A673 (cell line): ENCODE data around the gene THSD8. TPM values are rescaled to one million over a fixed set of nuclear protein-coding genes. Genes with fewer than 3 reads are reported as not detected.

Experiments
- BruUV-seq: library from RNA; stranded (reverse); fragments of 400-500 nt; replicated peaks from 2 replicates; lab custom pipeline; 2021; lab: Mats Ljungman, UMichigan
- CTCF ChIA-PET: fragments of 300-600 bp; sonication (Branson Sonifier 250); formaldehyde crosslinking; loops from one replicate; lab custom pipeline; 2022; ENCODE audit warnings: antibody characterized with exemption; lab: Charles Lee
- POLR2A ChIA-PET: fragments of 300-600 bp; sonication (Branson Sonifier 250); formaldehyde crosslinking; loops from one replicate; lab custom pipeline; 2022; ENCODE audit warnings: antibody characterized with exemption; ENCODE audit not compliant: low non-redundant PET; lab: Charles Lee
- DNase-seq: peaks from one replicate; pipeline ENCODE4 v3.0.0-alpha.2; 2015; ENCODE audit warnings: low spot score
- H3K27ac ChIP-seq: fragments of 200-600 bp; sonication (generic); 2 replicates; pipeline ENCODE4 v1.5.1; 2016; ENCODE audit warnings: mixed run types, low read depth, mild to moderate bottlenecking, mixed read lengths, antibody characterized with exemption, low read length; ENCODE audit not compliant: poor library complexity, severe bottlenecking
- H3K27me3 ChIP-seq: fragments of 200-600 bp; sonication (generic); replicated peaks from 2 replicates; pipeline ENCODE4 v1.6.1; 2017; ENCODE audit warnings: mixed run types, low read depth, mild to moderate bottlenecking, mixed read lengths, antibody characterized with exemption, low read length; ENCODE audit not compliant: insufficient read depth, poor library complexity
- H3K36me3 ChIP-seq: fragments of 200-600 bp; sonication (generic); 2 replicates; pipeline ENCODE4 v1.6.1; 2016; ENCODE audit warnings: mixed run types, mild to moderate bottlenecking, mixed read lengths, antibody characterized with exemption, low read length; ENCODE audit not compliant: insufficient read depth, poor library complexity, severe bottlenecking
- H3K4me1 ChIP-seq: fragments of 200-600 bp; sonication (generic); 2 replicates; pipeline ENCODE4 v1.6.1; 2017; ENCODE audit warnings: mixed run types, mild to moderate bottlenecking, mixed read lengths, antibody characterized with exemption, low read length; ENCODE audit not compliant: insufficient read depth, poor library complexity, severe bottlenecking
- H3K4me3 ChIP-seq: fragments of 200-600 bp; sonication (generic); 2 replicates; pipeline ENCODE4 v1.5.1; 2016; ENCODE audit warnings: low read depth, mixed run types, mild to moderate bottlenecking, mixed read lengths, low read length; ENCODE audit not compliant: poor library complexity, severe bottlenecking
- H3K9me3 ChIP-seq: fragments of 200-600 bp; sonication (generic); 2 replicates; pipeline ENCODE4 v1.6.1; 2016; ENCODE audit warnings: mixed run types, low read depth, mild to moderate bottlenecking, mixed read lengths, antibody characterized with exemption, low read length; ENCODE audit not compliant: poor library complexity, severe bottlenecking
- CTCF ChIP-seq: fragments of 300-800, 200-600 bp; sonication (generic); conservative IDR thresholded peaks from 2 replicates; pipeline ENCODE4 v1.5.1; 2017; ENCODE audit warnings: low read depth, mild to moderate bottlenecking, antibody characterized with exemption, low read length, moderate library complexity, mixed read lengths
- EZH2 ChIP-seq: fragments of 200-600 bp; sonication (generic); IDR thresholded peaks from 2 replicates; pipeline ENCODE4 v1.6.1; 2017; ENCODE audit warnings: borderline replicate concordance, low read depth, mild to moderate bottlenecking, mixed read lengths, antibody characterized with exemption, low read length; ENCODE audit not compliant: poor library complexity, severe bottlenecking
- intact Hi-C: fragments of 100-400 bp; cut with micrococcal nuclease; formaldehyde crosslinking; loops from one replicate; pipeline ENCODE4 v1.10.0; 2022; ENCODE audit not compliant: unreplicated experiment
- total RNA-seq: library from RNA; stranded (reverse); gene quantifications from 2 replicates; pipeline ENCODE4 v1.2.3, GENCODE V29; 2021

THSD8 gene
- total RNA-seq, 1 experiment from 2014 or later: 45.2 TPM

GRCh38 chr19:12788682-12789097, 13.2 kb upstream of the THSD8 start:
- Histone ChIP-seq H3K4me1 (peaks cover 40% of the 10 kb centered on the region), H3K27ac (peak overlapping the region; percentile 98), H3K4me3 (peak overlapping the region; percentile 59), H3K9me3 (no peaks in the 10 kb centered on the region), H3K36me3 (no peaks in the 10 kb centered on the region), H3K27me3 (no peaks in the 10 kb centered on the region)
- DNase-seq: peak; percentile 71
- TF ChIP-seq CTCF (no peak), EZH2 (no peak)
- CTCF ChIA-PET: no interaction called here
- POLR2A ChIA-PET: no interaction called here
- BruUV-seq: no TSS peak
- intact Hi-C loops: no loop called here

- CTCF ChIA-PET: interaction anchor here (0.6 kb wide), 1 partner anchor 13 kb away, joined by 3 read pairs; no protein-coding TSS in a partner anchor
- H3K9me3 ChIP-seq: no peaks in the 10 kb centered on the region
- H3K4me1 ChIP-seq: peaks cover 40% of the 10 kb centered on the region
Observed at GRCh38 chr19:12789098-12789903, 12.6 kb upstream of the THSD8 start.

More at GRCh38 chr19:12789098-12789903, 12.6 kb upstream of the THSD8 start:
- no peak for DNase-seq
- no peak for TF ChIP-seq EZH2
- no peak for TF ChIP-seq CTCF
- H3K36me3 ChIP-seq: no peaks in the 10 kb centered on the region
- H3K27ac ChIP-seq: peak overlapping the region; percentile 98
- POLR2A ChIA-PET: no interaction called here
- BruUV-seq: no TSS peak
- H3K27me3 ChIP-seq: no peaks in the 10 kb centered on the region
- H3K4me3 ChIP-seq: peak overlapping the region; percentile 59
- intact Hi-C loops: no loop called here
